ENCODE measurements around the gene GDPGP1.
"Not testable (repeated sequence)": the region's sequence is repeated elsewhere in the genome, so short reads cannot be mapped to it uniquely, and the experiment has no call there.

DNA sequence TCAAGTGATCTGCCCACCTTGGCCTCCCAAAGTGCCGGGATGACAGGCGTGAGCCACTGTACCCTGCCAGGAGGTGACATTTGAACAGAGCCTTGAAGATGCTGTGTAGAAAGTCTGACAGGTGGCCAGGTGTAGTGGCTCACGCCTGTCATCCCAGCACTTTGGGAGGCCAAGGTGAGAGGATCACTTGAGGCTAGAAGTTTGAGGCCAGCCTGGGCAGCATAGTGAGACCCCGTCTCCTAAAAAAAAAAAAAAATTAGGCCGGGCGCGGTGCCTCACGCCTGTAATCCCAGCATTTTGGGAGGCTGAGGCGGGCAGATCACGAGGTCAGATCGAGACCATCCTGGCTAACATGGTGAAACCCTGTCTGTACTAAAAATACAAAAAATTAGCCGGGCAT lies 44.5 kb downstream of the GDPGP1 start:
- not testable (repeated sequence) for TF ChIP-seq EZH2phosphoT487 (IDR thresholded peaks at IDR 0.05; ENCODE audit: borderline replicate concordance, low read depth, low read length)
- TF ChIP-seq, protein P1, sequence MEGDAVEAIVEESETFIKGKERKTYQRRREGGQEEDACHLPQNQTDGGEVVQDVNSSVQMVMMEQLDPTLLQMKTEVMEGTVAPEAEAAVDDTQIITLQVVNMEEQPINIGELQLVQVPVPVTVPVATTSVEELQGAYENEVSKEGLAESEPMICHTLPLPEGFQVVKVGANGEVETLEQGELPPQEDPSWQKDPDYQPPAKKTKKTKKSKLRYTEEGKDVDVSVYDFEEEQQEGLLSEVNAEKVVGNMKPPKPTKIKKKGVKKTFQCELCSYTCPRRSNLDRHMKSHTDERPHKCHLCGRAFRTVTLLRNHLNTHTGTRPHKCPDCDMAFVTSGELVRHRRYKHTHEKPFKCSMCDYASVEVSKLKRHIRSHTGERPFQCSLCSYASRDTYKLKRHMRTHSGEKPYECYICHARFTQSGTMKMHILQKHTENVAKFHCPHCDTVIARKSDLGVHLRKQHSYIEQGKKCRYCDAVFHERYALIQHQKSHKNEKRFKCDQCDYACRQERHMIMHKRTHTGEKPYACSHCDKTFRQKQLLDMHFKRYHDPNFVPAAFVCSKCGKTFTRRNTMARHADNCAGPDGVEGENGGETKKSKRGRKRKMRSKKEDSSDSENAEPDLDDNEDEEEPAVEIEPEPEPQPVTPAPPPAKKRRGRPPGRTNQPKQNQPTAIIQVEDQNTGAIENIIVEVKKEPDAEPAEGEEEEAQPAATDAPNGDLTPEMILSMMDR (conservative IDR thresholded peaks at IDR 0.05; ENCODE audit: low read length), result not testable (repeated sequence)
